ENCODE data around the gene ARR3.
"Not testable (repeated sequence)": the region's sequence is repeated elsewhere in the genome, so short reads cannot be mapped to it uniquely, and the experiment has no call there.

Gene ARR3

DNA sequence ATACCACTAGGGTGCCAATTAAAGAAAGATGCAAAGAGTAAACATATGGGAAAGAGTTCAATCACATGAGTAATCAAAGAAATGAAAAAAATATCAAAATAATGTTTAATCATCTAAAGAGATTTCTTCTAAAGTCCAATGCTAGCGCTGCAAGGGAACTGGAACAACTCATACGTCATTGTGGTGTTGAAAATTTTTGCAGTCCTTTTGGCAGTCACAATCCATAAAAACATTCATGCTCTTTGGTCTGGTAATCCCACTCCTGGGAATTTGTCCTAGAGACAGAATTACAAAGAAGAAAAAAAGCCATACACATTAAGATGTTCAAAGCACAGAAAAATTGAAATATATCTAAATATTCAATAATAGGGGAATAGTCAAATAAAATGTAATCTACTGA is 12.7 kb upstream of the ARR3 start:
- TF ChIP-seq, protein P1, sequence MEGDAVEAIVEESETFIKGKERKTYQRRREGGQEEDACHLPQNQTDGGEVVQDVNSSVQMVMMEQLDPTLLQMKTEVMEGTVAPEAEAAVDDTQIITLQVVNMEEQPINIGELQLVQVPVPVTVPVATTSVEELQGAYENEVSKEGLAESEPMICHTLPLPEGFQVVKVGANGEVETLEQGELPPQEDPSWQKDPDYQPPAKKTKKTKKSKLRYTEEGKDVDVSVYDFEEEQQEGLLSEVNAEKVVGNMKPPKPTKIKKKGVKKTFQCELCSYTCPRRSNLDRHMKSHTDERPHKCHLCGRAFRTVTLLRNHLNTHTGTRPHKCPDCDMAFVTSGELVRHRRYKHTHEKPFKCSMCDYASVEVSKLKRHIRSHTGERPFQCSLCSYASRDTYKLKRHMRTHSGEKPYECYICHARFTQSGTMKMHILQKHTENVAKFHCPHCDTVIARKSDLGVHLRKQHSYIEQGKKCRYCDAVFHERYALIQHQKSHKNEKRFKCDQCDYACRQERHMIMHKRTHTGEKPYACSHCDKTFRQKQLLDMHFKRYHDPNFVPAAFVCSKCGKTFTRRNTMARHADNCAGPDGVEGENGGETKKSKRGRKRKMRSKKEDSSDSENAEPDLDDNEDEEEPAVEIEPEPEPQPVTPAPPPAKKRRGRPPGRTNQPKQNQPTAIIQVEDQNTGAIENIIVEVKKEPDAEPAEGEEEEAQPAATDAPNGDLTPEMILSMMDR (conservative IDR thresholded peaks at IDR 0.05): no peak
- H3K27ac ChIP-seq: no peak overlapping the region

- no peak overlapping the region for H3K27ac ChIP-seq
- TF ChIP-seq, protein P1 (conservative IDR thresholded peaks at IDR 0.05): no peak
Measured at GRCh38 chrX:70257423-70258288, 10.5 kb upstream of the ARR3 start.

DNA sequence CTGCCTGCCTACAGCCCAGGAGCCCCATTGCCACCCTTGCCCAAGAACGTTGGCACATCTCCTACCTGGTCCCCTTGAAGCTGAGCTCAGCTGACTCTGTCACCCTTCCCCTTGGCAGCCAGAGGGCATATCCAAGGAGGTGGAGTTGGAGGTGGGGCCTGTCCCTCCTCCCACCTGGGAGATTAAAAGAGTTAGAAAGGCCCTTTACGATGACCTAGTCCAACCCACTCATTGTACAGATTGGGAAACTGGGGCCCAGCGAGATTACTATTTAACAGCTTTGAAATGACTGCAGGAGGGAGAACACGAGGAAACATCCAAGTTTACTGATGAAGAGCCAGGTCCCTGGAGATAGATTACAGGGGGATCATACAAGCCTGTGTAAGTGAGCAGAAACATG is 8.0 kb upstream of the ARR3 start, which contains the start of gene P2RY4:
TSS of gene P2RY4 (minus strand) at position 101 of the 400 bp plus-strand sequence. CDS start 580 bp downstream, outside the sequence.
- TF ChIP-seq, protein P1 (conservative IDR thresholded peaks at IDR 0.05): no peak
- H3K27ac ChIP-seq: no peak within 1 kb of the TSS

- H3K27ac ChIP-seq: no peak overlapping the region
- TF ChIP-seq, protein P1 (conservative IDR thresholded peaks at IDR 0.05): peak; percentile 88
Measured at GRCh38 chrX:70262952-70263567, 5.1 kb upstream of the ARR3 start.

DNA sequence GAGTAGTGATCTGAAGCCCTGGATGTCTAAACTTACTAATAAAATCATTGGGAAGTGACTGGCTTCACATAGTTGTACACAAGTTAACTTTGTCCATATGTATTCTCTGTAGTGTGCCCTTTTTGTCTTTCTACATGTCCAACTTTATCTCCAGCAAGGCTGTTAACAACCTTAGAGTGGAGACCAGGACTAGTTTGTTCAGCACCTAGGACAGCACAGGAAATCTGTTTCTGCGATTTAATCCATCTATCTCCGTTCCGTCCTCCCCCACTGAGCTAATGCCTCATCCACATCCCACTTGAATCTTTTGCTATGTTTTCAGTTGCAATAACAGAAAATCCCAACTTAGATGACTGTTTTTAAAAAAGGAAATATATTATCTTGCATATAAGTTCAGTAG is 3.4 kb upstream of the ARR3 start:
- H3K27ac ChIP-seq: no peak overlapping the region
- TF ChIP-seq, protein P1 (conservative IDR thresholded peaks at IDR 0.05): no peak

GRCh38 chrX:70274029-70274428 is 5.9 kb downstream of the ARR3 start:
- H3K27ac ChIP-seq: not testable (repeated sequence)

DNA sequence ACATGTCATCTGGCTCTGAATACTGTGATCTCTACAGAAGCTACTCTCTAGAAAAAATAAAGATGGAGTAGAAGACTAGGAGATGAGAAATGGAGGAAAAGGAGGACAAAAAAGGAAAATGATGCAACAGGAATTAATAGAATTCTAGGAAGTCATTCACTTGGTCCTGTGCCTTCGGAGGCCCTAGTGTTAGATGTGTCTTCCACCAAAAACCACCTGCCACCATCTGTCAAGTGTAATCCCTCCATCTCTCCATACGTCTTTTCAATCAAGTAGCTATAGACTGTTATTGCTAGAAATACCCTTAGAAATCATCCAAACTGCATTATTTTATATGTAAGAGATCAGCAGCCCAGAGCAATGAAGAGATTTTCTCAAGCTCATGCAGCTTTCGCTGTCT is 10.9 kb downstream of the ARR3 start:
- TF ChIP-seq, protein P1 (conservative IDR thresholded peaks at IDR 0.05): no peak
- H3K27ac ChIP-seq: no peak overlapping the region

- no peak overlapping the region for H3K27ac ChIP-seq
- TF ChIP-seq, protein P1 (conservative IDR thresholded peaks at IDR 0.05): no peak
Measured at GRCh38 chrX:70280573-70280972, 12.4 kb downstream of the ARR3 start.
